Measurements from ENCODE around the gene AACS. TPM values are rescaled to one million over a fixed set of nuclear protein-coding genes. Genes with fewer than 3 reads are reported as not detected.

AACS gene
- total RNA-seq, 1 experiment from 2014 or later: 46.8 TPM

DNA sequence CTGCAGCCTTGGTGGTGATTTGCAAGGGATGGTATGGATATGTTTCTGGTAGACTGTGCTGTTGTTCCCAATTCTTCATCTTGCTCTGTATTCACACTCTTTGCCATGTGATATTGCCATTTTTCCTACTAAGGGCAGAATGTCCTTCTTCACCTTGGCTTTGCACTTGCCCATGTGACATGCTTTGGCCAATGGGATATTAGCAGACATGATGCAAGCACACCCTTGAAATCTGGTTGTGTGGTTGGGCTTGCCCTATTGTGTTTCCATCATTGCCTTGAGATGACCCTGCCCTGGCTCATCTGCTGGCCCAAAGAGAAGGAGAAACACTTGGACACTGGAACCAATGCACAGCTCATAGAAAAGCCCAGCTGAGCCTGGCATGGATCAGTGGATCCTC lies 110.3 kb downstream of the AACS start:
- TF ChIP-seq EZH2 (IDR thresholded peaks at IDR 0.05; ENCODE audit: low read depth) (no peak), CTCF (conservative IDR thresholded peaks at IDR 0.05) (no peak)
- ChIA-PET CTCF (no interaction called here), POLR2A (ENCODE audit: unreplicated experiment) (interaction anchor here (0.6 kb wide), 1 partner anchor 257 kb away, joined by 3 read pairs; no protein-coding TSS in a partner anchor)
- Histone ChIP-seq H3K4me3 (no peak overlapping the region), H3K4me1 (replicated peaks; ENCODE audit: insufficient read depth) (no peaks in the 10 kb centered on the region), H2AFZ (no peak overlapping the region), H3K9me3 (ENCODE audit: insufficient read depth, low read depth) (no peaks in the 10 kb centered on the region), H3K27me3 (ENCODE audit: insufficient read depth, low read depth) (peaks cover 75% of the 10 kb centered on the region), H3K9me2 (ENCODE audit: insufficient read depth) (no peaks in the 10 kb centered on the region), H3K79me2 (ENCODE audit: low read depth) (no peaks in the 10 kb centered on the region), H3F3A (ENCODE audit: insufficient read depth, low read depth) (no peaks in the 10 kb centered on the region), H4K20me1 (ENCODE audit: insufficient read depth) (no peaks in the 10 kb centered on the region), H3K27ac (no peak overlapping the region), H3K4me2 (no peak overlapping the region), H3K36me3 (ENCODE audit: low read depth) (no peaks in the 10 kb centered on the region)
- BruUV-seq (replicated peaks): no TSS peak
- intact Hi-C loops (cut with micrococcal nuclease; ENCODE audit: unreplicated experiment): no loop called here
- DNase-seq: no peak

DNA sequence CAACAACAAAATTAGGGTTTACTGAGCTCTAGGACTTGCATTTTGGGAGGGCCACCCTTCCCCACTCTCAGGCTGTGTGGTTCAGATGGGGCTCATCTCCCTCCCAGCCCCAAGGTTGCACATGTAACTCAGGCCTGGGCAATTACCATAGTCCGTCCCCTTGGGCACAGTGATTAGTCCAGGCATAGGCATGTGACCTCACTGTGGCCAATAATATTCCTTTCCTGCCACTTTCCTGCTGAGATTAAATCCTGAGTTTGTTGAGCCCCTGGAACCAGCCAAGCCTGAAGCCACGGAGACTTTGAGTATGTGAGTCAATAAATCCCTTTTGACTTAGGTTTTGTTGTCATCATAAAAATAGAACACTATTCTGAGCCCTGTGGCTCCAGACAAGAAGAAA lies 113.0 kb downstream of the AACS start:
- Histone ChIP-seq H3F3A (ENCODE audit: insufficient read depth, low read depth) (no peaks in the 10 kb centered on the region), H3K4me2 (no peak overlapping the region), H3K79me2 (ENCODE audit: low read depth) (no peaks in the 10 kb centered on the region), H3K9me3 (ENCODE audit: insufficient read depth, low read depth) (no peaks in the 10 kb centered on the region), H3K9me2 (ENCODE audit: insufficient read depth) (no peaks in the 10 kb centered on the region), H4K20me1 (ENCODE audit: insufficient read depth) (no peaks in the 10 kb centered on the region), H3K36me3 (ENCODE audit: low read depth) (no peaks in the 10 kb centered on the region), H3K4me3 (no peak overlapping the region), H3K4me1 (replicated peaks; ENCODE audit: insufficient read depth) (no peaks in the 10 kb centered on the region), H3K27ac (no peak overlapping the region), H2AFZ (no peak overlapping the region), H3K27me3 (ENCODE audit: insufficient read depth, low read depth) (peaks cover 75% of the 10 kb centered on the region)
- no peak for DNase-seq
- POLR2A ChIA-PET (ENCODE audit: unreplicated experiment): no interaction called here
- intact Hi-C loops (cut with micrococcal nuclease; ENCODE audit: unreplicated experiment): no loop called here
- CTCF ChIA-PET: no interaction called here
- no TSS peak for BruUV-seq (replicated peaks)
- no peak for TF ChIP-seq CTCF (conservative IDR thresholded peaks at IDR 0.05)
- no peak for TF ChIP-seq EZH2 (IDR thresholded peaks at IDR 0.05; ENCODE audit: low read depth)

- Histone ChIP-seq H4K20me1 (ENCODE audit: insufficient read depth) (no peaks in the 10 kb centered on the region), H3K4me3 (no peak overlapping the region), H3F3A (ENCODE audit: insufficient read depth, low read depth) (no peaks in the 10 kb centered on the region), H3K9me3 (ENCODE audit: insufficient read depth, low read depth) (no peaks in the 10 kb centered on the region), H2AFZ (no peak overlapping the region), H3K9me2 (ENCODE audit: insufficient read depth) (no peaks in the 10 kb centered on the region), H3K27ac (no peak overlapping the region), H3K27me3 (ENCODE audit: insufficient read depth, low read depth) (peaks cover 75% of the 10 kb centered on the region), H3K4me2 (no peak overlapping the region), H3K36me3 (ENCODE audit: low read depth) (no peaks in the 10 kb centered on the region), H3K4me1 (replicated peaks; ENCODE audit: insufficient read depth) (no peaks in the 10 kb centered on the region), H3K79me2 (ENCODE audit: low read depth) (no peaks in the 10 kb centered on the region)
- POLR2A ChIA-PET (ENCODE audit: unreplicated experiment): no interaction called here
- no peak for DNase-seq
- no peak for TF ChIP-seq EZH2 (IDR thresholded peaks at IDR 0.05; ENCODE audit: low read depth)
- no peak for TF ChIP-seq CTCF (conservative IDR thresholded peaks at IDR 0.05)
- CTCF ChIA-PET: no interaction called here
- intact Hi-C loops (cut with micrococcal nuclease; ENCODE audit: unreplicated experiment): loop anchor here (5.0 to 10.0 kb wide), 2 partner anchors 222 to 275 kb away; no protein-coding TSS in a partner anchor
- BruUV-seq (replicated peaks): no TSS peak
These were observed 114.9 kb downstream of the AACS start for GRCh38 chr12:125180144-125180543.
